ENCODE results near the gene NOX5. TPM values are rescaled to one million over a fixed set of nuclear protein-coding genes. Genes with fewer than 3 reads are reported as not detected.

The NOX5 gene
- total and polyA plus RNA-seq, 4 donors, result under 0.01 to 0.08 (median 0.01) TPM

- Histone ChIP-seq H3K4me3 (ENCODE audit: low read depth in 1 of 3, low read length in 3 of 3) (no peak overlapping the region), H3K4me1 (ENCODE audit: control insufficient read depth in 4 of 4, insufficient read depth in 4 of 4, low read length in 3 of 4) (peaks cover under 1 to 4% (median 3%) of the 10 kb centered on the region in 4 donors), H3K9me3 (ENCODE audit: control insufficient read depth in 4 of 4, low read length in 3 of 4) (no peaks in the 10 kb centered on the region), H3K36me3 (ENCODE audit: control insufficient read depth in 4 of 4, insufficient read depth in 3 of 4, low read depth in 1 of 4, low read length in 3 of 4) (no peaks in the 10 kb centered on the region), H3K9ac (ENCODE audit: low read depth in 1 of 2, low read length in 2 of 2) (no peak overlapping the region), H3K27me3 (ENCODE audit: control insufficient read depth in 4 of 4, insufficient read depth in 4 of 4, low read length in 3 of 4) (no peaks in the 10 kb centered on the region), H3K27ac (ENCODE audit: low read depth in 1 of 2, low read length in 2 of 2) (peak overlapping the region; percentile 8 to 47)
- TF ChIP-seq NR2F2 (IDR thresholded peaks at IDR 0.05), result no peak
- no peak for TF ChIP-seq REST (IDR thresholded peaks at IDR 0.05)
- no peak for TF ChIP-seq CTCF (IDR thresholded peaks at IDR 0.05; ENCODE audit: low read depth, low read length, missing input control)
- peak; percentile 48 for TF ChIP-seq SP1 (IDR thresholded peaks at IDR 0.05)
- no peak for TF ChIP-seq JUND (IDR thresholded peaks at IDR 0.05)
- peak in 1 of 2 donors; percentile 4 for TF ChIP-seq RXRA (IDR thresholded peaks at IDR 0.05)
- TF ChIP-seq FOXA1 (IDR thresholded peaks at IDR 0.05), result no peak
- TF ChIP-seq MAX (IDR thresholded peaks at IDR 0.05), result no peak
- TF ChIP-seq HNF4A (conservative IDR thresholded peaks at IDR 0.05), result no peak
- no peak for TF ChIP-seq HNF4G (IDR thresholded peaks at IDR 0.05)
- TF ChIP-seq EGR1 (IDR thresholded peaks at IDR 0.05; ENCODE audit: low read depth in 2 of 2), result no peak
- 79% methylated on average over 10 of the region's 10 CpGs for WGBS
- no peak for DNase-seq (ENCODE audit: low spot score)
Measured at GRCh38 chr15:69081310-69082004, 67.0 kb downstream of the NOX5 start.

GRCh38 chr15:69082021-69082502 is 67.6 kb downstream of the NOX5 start:
- Histone ChIP-seq H3K36me3 (ENCODE audit: control insufficient read depth in 4 of 4, insufficient read depth in 3 of 4, low read depth in 1 of 4, low read length in 3 of 4) (no peaks in the 10 kb centered on the region), H3K9me3 (ENCODE audit: control insufficient read depth in 4 of 4, low read length in 3 of 4) (no peaks in the 10 kb centered on the region), H3K4me3 (ENCODE audit: low read depth in 1 of 3, low read length in 3 of 3) (no peak overlapping the region), H3K27ac (ENCODE audit: low read depth in 1 of 2, low read length in 2 of 2) (peak overlapping the region in 1 of 2 donors; percentile 47), H3K9ac (ENCODE audit: low read depth in 1 of 2, low read length in 2 of 2) (no peak overlapping the region), H3K4me1 (ENCODE audit: control insufficient read depth in 4 of 4, insufficient read depth in 4 of 4, low read length in 3 of 4) (peaks cover 0 to 4% (median 0%) of the 10 kb centered on the region in 4 donors), H3K27me3 (ENCODE audit: control insufficient read depth in 4 of 4, insufficient read depth in 4 of 4, low read length in 3 of 4) (no peaks in the 10 kb centered on the region)
- WGBS, result 75% methylated on average over 3 of the region's 3 CpGs
- no peak for DNase-seq (ENCODE audit: low spot score)
- TF ChIP-seq CTCF (IDR thresholded peaks at IDR 0.05; ENCODE audit: low read depth, low read length, missing input control) (no peak), FOXA2 (IDR thresholded peaks at IDR 0.05) (no peak), JUND (IDR thresholded peaks at IDR 0.05) (no peak), HNF4A (conservative IDR thresholded peaks at IDR 0.05) (no peak), REST (IDR thresholded peaks at IDR 0.05) (no peak)

Data from liver (tissue), 9 donors.